ENCODE measurements around the gene COX18.

COX18 gene

DNA sequence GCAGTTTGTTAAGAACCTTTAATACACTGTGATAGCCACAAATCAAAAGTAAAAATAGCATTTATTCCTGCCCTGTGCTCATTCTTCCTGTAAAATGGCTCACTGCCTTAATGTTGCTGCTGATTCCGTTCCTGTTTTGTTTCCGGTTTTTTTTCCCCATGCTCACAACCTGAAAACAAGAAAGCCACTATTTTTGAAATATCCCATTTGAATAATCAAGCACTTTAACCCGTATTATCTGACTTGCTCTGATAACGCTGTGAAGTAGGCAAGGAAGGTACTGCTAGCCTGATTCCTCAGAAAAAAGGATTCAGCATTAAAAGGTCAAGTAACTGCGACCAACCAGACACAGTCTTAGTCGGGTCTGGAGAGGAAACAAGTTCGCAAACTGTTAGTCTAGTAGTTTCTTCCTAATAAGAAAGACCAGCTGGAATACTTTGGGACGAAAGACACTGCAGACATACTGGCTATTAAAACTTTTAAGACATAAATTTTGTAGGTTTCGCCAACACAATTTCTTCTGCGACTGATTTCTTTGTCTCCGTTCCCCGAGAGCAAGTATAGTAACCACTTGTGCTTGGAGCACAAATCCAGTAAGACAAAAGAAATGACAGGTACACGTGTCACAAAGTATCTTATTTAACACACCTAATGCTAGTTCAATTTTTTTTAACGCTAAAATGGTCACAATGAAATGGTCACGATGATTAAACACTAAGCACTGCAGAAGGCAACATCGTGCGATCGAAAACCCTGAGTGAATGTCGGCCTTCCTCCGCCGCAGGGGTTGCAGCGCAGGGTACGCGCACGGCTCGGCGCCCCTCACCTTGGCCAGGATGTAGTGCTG lies 802 bp downstream of the COX18 start:
- Histone ChIP-seq H3K9me3 (ENCODE audit: insufficient read depth, low read length) (no peaks in the 10 kb centered on the region), H3K4me3 (ENCODE audit: insufficient read length, low read depth) (peak overlapping the region; percentile 92), H3K27me3 (ENCODE audit: insufficient read depth, insufficient read length) (no peaks in the 10 kb centered on the region), H3K36me3 (ENCODE audit: insufficient read depth, insufficient read length, low read length) (peaks cover 6% of the 10 kb centered on the region), H3K4me1 (ENCODE audit: insufficient read depth, insufficient read length) (no peaks in the 10 kb centered on the region), H3K9ac (ENCODE audit: insufficient read length, low read depth) (peak overlapping the region; percentile 98)
- DNase-seq (ENCODE audit: low read depth, low spot score), result peak; percentile 8
- TF ChIP-seq SUZ12 (IDR thresholded peaks at IDR 0.05; ENCODE audit: extremely low read depth, insufficient read depth, insufficient read length) (no peak), ZNF274 (IDR thresholded peaks at IDR 0.05; ENCODE audit: low read depth, low read length) (no peak), YY1 (IDR thresholded peaks at IDR 0.05; ENCODE audit: insufficient read depth, insufficient read length) (no peak)

DNA sequence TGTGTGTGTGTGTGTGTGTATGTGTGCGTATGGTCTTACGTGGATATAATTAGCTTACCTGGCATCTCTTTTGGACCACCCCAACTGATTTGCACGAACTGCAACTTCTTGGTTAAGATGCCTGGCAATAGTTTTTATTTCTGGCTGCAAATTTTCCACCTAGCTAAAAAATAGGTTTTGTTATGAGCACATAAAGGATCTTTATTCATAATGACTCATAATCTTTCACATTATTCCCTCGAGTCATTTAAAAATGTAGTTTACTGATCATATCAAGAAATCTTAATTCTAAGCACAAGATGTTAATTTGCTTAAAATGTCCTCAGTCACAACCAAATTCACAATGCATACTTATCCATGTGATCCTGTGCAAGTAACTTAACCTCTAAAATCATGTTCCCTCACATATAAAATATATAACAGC lies 1.5 kb downstream of the COX18 start:
- TF ChIP-seq ZNF274 (IDR thresholded peaks at IDR 0.05; ENCODE audit: low read depth, low read length) (no peak), SUZ12 (IDR thresholded peaks at IDR 0.05; ENCODE audit: extremely low read depth, insufficient read depth, insufficient read length) (no peak), YY1 (IDR thresholded peaks at IDR 0.05; ENCODE audit: insufficient read depth, insufficient read length) (no peak)
- Histone ChIP-seq H3K27me3 (ENCODE audit: insufficient read depth, insufficient read length) (no peaks in the 10 kb centered on the region), H3K36me3 (ENCODE audit: insufficient read depth, insufficient read length, low read length) (peaks cover 10% of the 10 kb centered on the region), H3K4me1 (ENCODE audit: insufficient read depth, insufficient read length) (no peaks in the 10 kb centered on the region), H3K9ac (ENCODE audit: insufficient read length, low read depth) (peak overlapping the region; percentile 98), H3K4me3 (ENCODE audit: insufficient read length, low read depth) (peak overlapping the region; percentile 92), H3K9me3 (ENCODE audit: insufficient read depth, low read length) (no peaks in the 10 kb centered on the region)
- no peak for DNase-seq (ENCODE audit: low read depth, low spot score)

DNA sequence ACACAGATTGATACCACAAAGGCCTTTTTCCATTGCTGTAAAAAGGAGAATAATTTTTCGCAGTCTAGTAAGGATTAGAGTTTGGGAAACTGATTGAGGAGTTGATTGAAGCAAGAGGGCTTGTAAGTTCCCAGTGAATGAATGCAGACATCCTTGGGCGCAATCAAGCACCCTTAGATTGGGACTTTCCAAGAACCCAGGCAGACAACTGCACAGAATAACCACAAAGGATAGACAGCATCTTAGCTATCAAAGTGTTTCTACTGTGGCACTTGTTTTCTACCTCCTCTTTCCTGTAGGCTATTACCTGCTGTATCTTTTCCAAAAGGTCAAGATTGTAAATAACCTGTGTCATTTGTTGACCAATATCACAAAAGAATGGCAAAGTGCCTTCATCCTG lies 2.6 kb downstream of the COX18 start:
- H3K4me1 ChIP-seq (ENCODE audit: insufficient read depth, insufficient read length), result no peaks in the 10 kb centered on the region
- TF ChIP-seq SUZ12 (IDR thresholded peaks at IDR 0.05; ENCODE audit: extremely low read depth, insufficient read depth, insufficient read length), result no peak
- no peak for TF ChIP-seq YY1 (IDR thresholded peaks at IDR 0.05; ENCODE audit: insufficient read depth, insufficient read length)
- no peak for TF ChIP-seq ZNF274 (IDR thresholded peaks at IDR 0.05; ENCODE audit: low read depth, low read length)
- H3K9ac ChIP-seq (ENCODE audit: insufficient read length, low read depth), result no peak overlapping the region
- H3K9me3 ChIP-seq (ENCODE audit: insufficient read depth, low read length), result no peaks in the 10 kb centered on the region
- no peak overlapping the region for H3K4me3 ChIP-seq (ENCODE audit: insufficient read length, low read depth)
- no peak for DNase-seq (ENCODE audit: low read depth, low spot score)
- H3K36me3 ChIP-seq (ENCODE audit: insufficient read depth, insufficient read length, low read length), result peaks cover 15% of the 10 kb centered on the region
- no peaks in the 10 kb centered on the region for H3K27me3 ChIP-seq (ENCODE audit: insufficient read depth, insufficient read length)

DNA sequence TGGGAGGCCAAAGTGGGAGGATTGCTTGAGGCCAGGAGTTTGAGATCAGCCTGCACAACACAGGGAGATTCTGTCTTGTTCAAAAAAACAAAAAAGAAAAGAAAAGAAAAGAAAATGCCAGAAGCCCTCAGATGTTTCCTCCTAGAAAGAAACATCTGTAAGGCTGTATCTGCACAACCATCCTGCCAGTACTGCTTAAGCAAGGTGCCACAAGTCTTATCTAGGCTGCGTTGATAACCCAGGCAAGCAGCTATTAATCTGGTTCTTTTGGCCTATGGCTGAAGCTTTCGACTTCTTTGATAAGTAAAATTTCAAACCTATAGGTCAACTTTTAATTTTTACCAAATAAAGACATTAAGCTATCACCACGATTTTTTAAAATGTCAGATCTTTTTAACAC lies 3.1 kb downstream of the COX18 start:
- no peak for TF ChIP-seq ZNF274 (IDR thresholded peaks at IDR 0.05; ENCODE audit: low read depth, low read length)
- TF ChIP-seq SUZ12 (IDR thresholded peaks at IDR 0.05; ENCODE audit: extremely low read depth, insufficient read depth, insufficient read length), result no peak
- no peak for TF ChIP-seq YY1 (IDR thresholded peaks at IDR 0.05; ENCODE audit: insufficient read depth, insufficient read length)
- Histone ChIP-seq H3K4me3 (ENCODE audit: insufficient read length, low read depth) (no peak overlapping the region), H3K9me3 (ENCODE audit: insufficient read depth, low read length) (no peaks in the 10 kb centered on the region), H3K36me3 (ENCODE audit: insufficient read depth, insufficient read length, low read length) (peaks cover 17% of the 10 kb centered on the region), H3K27me3 (ENCODE audit: insufficient read depth, insufficient read length) (no peaks in the 10 kb centered on the region), H3K4me1 (ENCODE audit: insufficient read depth, insufficient read length) (no peaks in the 10 kb centered on the region), H3K9ac (ENCODE audit: insufficient read length, low read depth) (no peak overlapping the region)
- DNase-seq (ENCODE audit: low read depth, low spot score), result no peak

DNA sequence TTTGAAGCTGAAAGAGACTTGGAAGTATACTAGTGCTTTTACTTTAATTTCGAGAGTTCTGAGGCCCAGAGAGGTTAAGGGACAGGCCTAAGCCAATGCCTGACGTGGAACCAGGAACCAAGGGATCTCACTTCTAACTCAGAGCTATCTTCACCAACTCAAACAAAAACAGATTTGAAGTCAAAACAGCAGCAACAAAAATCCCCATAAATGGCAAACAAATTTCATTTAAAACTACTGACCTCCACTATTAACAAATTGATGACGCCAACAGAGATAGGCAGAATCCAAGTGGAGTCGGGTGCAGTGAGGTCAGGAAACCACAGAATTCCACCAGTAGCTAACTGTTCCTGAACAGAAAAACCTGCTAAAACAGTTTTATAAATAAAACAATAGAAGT lies 5.0 kb downstream of the COX18 start:
- H3K4me1 ChIP-seq (ENCODE audit: insufficient read depth, insufficient read length), result no peaks in the 10 kb centered on the region
- H3K9me3 ChIP-seq (ENCODE audit: insufficient read depth, low read length), result no peaks in the 10 kb centered on the region
- no peak overlapping the region for H3K4me3 ChIP-seq (ENCODE audit: insufficient read length, low read depth)
- H3K36me3 ChIP-seq (ENCODE audit: insufficient read depth, insufficient read length, low read length), result peaks cover 31% of the 10 kb centered on the region
- no peaks in the 10 kb centered on the region for H3K27me3 ChIP-seq (ENCODE audit: insufficient read depth, insufficient read length)
- no peak for DNase-seq (ENCODE audit: low read depth, low spot score)
- H3K9ac ChIP-seq (ENCODE audit: insufficient read length, low read depth), result no peak overlapping the region
- TF ChIP-seq SUZ12 (IDR thresholded peaks at IDR 0.05; ENCODE audit: extremely low read depth, insufficient read depth, insufficient read length) (no peak), ZNF274 (IDR thresholded peaks at IDR 0.05; ENCODE audit: low read depth, low read length) (no peak), YY1 (IDR thresholded peaks at IDR 0.05; ENCODE audit: insufficient read depth, insufficient read length) (no peak)

DNA sequence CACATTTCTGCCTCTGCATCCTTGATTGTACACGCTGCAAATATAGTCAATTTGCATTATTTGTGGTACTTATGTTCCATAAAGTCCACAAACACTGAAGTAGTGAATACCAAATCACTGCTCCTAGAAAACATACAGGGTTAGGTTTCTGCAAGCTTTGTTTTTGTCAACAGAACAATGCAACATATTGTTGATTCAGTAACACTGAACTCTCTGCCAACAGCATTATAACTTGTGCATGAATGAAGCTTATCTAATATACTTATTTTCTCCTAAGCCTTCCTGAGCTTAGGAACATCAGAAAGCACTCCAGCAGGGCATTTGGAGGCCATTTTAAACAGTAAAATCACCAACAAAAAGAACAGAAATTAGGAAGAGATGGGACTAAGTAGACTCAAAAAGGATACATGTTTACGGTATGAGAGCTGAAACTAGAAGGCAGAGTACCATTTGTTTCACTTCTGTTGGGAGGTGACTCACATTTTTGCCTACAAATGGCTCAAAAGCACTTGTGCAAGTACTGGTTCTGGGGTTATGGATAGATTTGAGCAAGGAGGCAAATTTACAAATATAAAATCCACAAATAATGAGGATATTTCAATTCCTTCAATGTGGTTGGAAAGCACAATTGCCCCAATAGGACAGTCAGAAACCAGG lies 14.1 kb downstream of the COX18 start:
- H3K9me3 ChIP-seq (ENCODE audit: insufficient read depth, low read length), result no peaks in the 10 kb centered on the region
- H3K36me3 ChIP-seq (ENCODE audit: insufficient read depth, insufficient read length, low read length), result peaks cover 29% of the 10 kb centered on the region
- no peaks in the 10 kb centered on the region for H3K4me1 ChIP-seq (ENCODE audit: insufficient read depth, insufficient read length)
- H3K4me3 ChIP-seq (ENCODE audit: insufficient read length, low read depth), result no peak overlapping the region
- DNase-seq (ENCODE audit: low read depth, low spot score), result no peak
- no peak overlapping the region for H3K9ac ChIP-seq (ENCODE audit: insufficient read length, low read depth)
- TF ChIP-seq YY1 (IDR thresholded peaks at IDR 0.05; ENCODE audit: insufficient read depth, insufficient read length) (no peak), ZNF274 (IDR thresholded peaks at IDR 0.05; ENCODE audit: low read depth, low read length) (no peak), SUZ12 (IDR thresholded peaks at IDR 0.05; ENCODE audit: extremely low read depth, insufficient read depth, insufficient read length) (no peak)
- H3K27me3 ChIP-seq (ENCODE audit: insufficient read depth, insufficient read length), result no peaks in the 10 kb centered on the region

DNA sequence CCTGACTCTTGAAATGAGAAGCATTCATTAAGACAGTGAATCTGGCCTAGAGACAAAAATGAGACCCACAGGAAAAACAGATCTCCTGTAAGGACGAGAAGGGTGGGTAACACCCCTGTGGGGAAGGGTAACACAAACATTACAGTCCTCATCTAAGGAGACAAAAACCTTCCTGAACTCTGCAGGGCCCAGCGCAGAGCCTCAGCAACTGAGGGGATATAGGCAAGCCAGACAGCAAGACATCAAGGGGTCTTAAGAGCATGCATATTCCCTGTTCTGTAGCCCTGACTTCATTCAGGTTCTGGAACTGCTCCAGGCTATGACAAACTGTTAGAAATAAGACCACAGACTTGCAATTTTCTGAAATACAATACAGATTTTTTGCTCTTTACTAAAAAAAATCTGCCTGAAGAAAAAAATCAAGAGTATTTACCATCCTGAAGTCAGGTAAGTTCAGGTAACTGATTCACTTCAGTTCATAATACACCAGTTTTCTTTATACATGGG lies 15.5 kb downstream of the COX18 start:
- H3K36me3 ChIP-seq (ENCODE audit: insufficient read depth, insufficient read length, low read length), result peaks cover 17% of the 10 kb centered on the region
- H3K9me3 ChIP-seq (ENCODE audit: insufficient read depth, low read length), result no peaks in the 10 kb centered on the region
- no peak overlapping the region for H3K4me3 ChIP-seq (ENCODE audit: insufficient read length, low read depth)
- H3K4me1 ChIP-seq (ENCODE audit: insufficient read depth, insufficient read length), result no peaks in the 10 kb centered on the region
- H3K27me3 ChIP-seq (ENCODE audit: insufficient read depth, insufficient read length), result no peaks in the 10 kb centered on the region
- no peak for TF ChIP-seq SUZ12 (IDR thresholded peaks at IDR 0.05; ENCODE audit: extremely low read depth, insufficient read depth, insufficient read length)
- no peak for TF ChIP-seq ZNF274 (IDR thresholded peaks at IDR 0.05; ENCODE audit: low read depth, low read length)
- no peak for TF ChIP-seq YY1 (IDR thresholded peaks at IDR 0.05; ENCODE audit: insufficient read depth, insufficient read length)
- H3K9ac ChIP-seq (ENCODE audit: insufficient read length, low read depth), result no peak overlapping the region
- DNase-seq (ENCODE audit: low read depth, low spot score), result no peak
